Right lobe of liver (tissue), 4 donors: ENCODE results near the gene GRB10.

Experiments
- CTCF ChIP-seq, 4 donors: fragments of 200-600 bp in 3 of 4; fragments of 450-650 bp in 1 of 4; IDR thresholded peaks; one replicate each; pipeline versions ENCODE4 v1.5.1 to v1.8.0; 2016 to 2022; ENCODE audit warnings: antibody characterized with exemption in 4 of 4, mild to moderate bottlenecking in 2 of 4
- POLR2A ChIP-seq: fragments of 450-650 bp; IDR thresholded peaks from one replicate; pipeline ENCODE4 v1.6.1; 2017; ENCODE audit warnings: antibody characterized with exemption, mild to moderate bottlenecking
- donor health status: DM: no; HTN: no; CAD: no.
- donor health status: DM: no; HTN: no; CAD: no.
- donor health status: DM: no; HTN: yes; CAD: no.

DNA sequence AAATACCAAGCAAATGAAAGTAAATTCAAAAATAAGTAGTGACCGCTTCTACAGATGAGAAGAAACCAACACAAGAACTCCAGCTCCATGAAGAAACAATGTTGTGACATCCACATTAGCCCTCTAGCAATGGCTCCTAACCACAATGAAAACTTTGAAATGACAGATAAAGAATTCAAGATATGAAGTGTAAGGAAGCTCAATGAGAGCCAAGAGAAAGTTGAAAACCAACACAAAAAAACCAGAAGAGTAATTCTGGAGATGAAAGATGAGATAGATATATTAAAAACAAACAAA lies 149.3 kb downstream of the GRB10 start:
- TF ChIP-seq CTCF (IDR thresholded peaks at IDR 0.05) = no peak
- TF ChIP-seq POLR2A = no peak
